ENCODE results near the gene RNF213.
"Not testable (repeated sequence)": the region's sequence is repeated elsewhere in the genome, so short reads cannot be mapped to it uniquely, and the experiment has no call there.

RNF213 gene

DNA sequence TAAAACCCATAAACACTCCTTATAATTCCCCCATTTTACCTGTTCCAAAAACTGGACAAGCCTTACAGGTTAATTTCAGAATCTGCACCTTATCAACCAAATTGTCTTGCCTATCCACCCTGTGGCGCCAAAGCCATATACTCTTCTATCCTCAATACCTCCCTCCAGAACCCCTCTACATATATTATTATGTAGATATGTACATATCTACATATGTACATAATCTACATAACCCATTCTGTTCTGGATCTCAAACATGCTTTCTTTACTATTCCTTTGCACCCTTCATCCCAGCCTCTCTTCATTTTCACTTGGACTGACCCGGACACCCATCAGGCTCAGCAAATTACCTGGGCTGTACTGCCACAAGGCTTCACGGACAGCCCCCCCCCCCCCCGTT, 142.3 kb downstream of the RNF213 start:
- H3K4me3 ChIP-seq (ENCODE audit: low read depth in 1 of 2, low read length in 1 of 2), result no peak overlapping the region
- H3K9me3 ChIP-seq, result no peaks in the 10 kb centered on the region
- H3K36me3 ChIP-seq, result no peaks in the 10 kb centered on the region
- peaks cover 63% of the 10 kb centered on the region for H3K27me3 ChIP-seq
- H3K4me1 ChIP-seq (ENCODE audit: control insufficient read depth in 1 of 2, insufficient read depth in 1 of 2, low read depth in 1 of 2, low read length in 1 of 2), result no peaks in the 10 kb centered on the region
- TF ChIP-seq CTCF (IDR thresholded peaks at IDR 0.05), result no peak
- H3K27ac ChIP-seq, result no peak overlapping the region

DNA sequence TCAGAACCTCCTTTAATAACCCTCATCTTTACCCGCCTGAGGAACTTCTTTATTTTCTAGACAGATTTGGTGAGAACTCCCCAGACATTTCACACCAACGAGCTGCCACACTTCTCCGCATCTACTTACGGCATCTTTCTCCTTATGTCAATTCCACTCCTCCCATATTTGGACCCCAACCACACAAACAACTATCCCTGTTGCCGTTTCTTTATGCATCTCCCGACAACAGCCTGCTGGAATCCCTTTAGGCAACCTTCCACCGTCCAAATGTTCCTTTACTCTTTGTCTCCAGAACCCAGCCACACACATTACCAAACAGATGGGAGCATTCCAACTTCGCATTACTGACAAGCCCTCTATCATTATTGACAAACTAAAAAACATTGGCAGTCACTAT, 145.5 kb downstream of the RNF213 start:
- no peaks in the 10 kb centered on the region for H3K9me3 ChIP-seq
- H3K4me3 ChIP-seq (ENCODE audit: low read depth in 1 of 2, low read length in 1 of 2), result no peak overlapping the region
- H3K27ac ChIP-seq, result no peak overlapping the region
- peaks cover 87% of the 10 kb centered on the region for H3K27me3 ChIP-seq
- no peaks in the 10 kb centered on the region for H3K36me3 ChIP-seq
- H3K4me1 ChIP-seq (ENCODE audit: control insufficient read depth in 1 of 2, insufficient read depth in 1 of 2, low read depth in 1 of 2, low read length in 1 of 2), result no peaks in the 10 kb centered on the region
- no peak for TF ChIP-seq CTCF (IDR thresholded peaks at IDR 0.05)

- not testable (repeated sequence) for H3K36me3 ChIP-seq; H3K4me1 ChIP-seq (ENCODE audit: control insufficient read depth in 1 of 2, insufficient read depth in 1 of 2, low read depth in 1 of 2, low read length in 1 of 2)
These were observed 147.3 kb downstream of the RNF213 start for GRCh38 chr17:80407917-80408316.

DNA sequence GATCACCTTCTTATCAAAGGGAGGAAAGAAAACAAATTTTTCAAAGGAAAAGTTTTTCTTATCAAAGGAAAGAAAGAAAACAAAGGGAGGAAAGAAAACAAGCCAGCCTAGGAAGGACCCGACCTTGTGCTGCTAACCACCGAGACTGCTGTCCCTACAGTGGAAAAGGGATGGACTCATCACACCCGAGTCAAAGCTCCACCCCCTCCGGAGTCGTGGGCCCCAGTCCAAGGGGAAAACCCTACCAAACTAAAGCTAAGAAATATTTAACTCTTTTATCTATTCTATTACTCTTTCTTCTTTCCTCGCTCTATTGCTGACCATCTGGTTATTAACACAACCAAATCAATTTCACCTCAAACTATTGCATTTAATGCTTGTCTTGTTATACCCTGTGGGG, 148.2 kb downstream of the RNF213 start:
- H3K9me3 ChIP-seq, result no peaks in the 10 kb centered on the region
- no peaks in the 10 kb centered on the region for H3K4me1 ChIP-seq (ENCODE audit: control insufficient read depth in 1 of 2, insufficient read depth in 1 of 2, low read depth in 1 of 2, low read length in 1 of 2)
- H3K4me3 ChIP-seq (ENCODE audit: low read depth in 1 of 2, low read length in 1 of 2), result no peak overlapping the region
- H3K36me3 ChIP-seq, result no peaks in the 10 kb centered on the region
- H3K27me3 ChIP-seq, result peaks cover 99% of the 10 kb centered on the region
- H3K27ac ChIP-seq, result no peak overlapping the region
- TF ChIP-seq CTCF (IDR thresholded peaks at IDR 0.05), result no peak

More at GRCh38 chr17:80407917-80408316, 147.3 kb downstream of the RNF213 start:
- H3K9me3 ChIP-seq; H3K27ac ChIP-seq; H3K4me3 ChIP-seq (ENCODE audit: low read depth in 1 of 2, low read length in 1 of 2): not testable (repeated sequence)
- H3K27me3 ChIP-seq, result peaks cover 97% of the 10 kb centered on the region

DNA sequence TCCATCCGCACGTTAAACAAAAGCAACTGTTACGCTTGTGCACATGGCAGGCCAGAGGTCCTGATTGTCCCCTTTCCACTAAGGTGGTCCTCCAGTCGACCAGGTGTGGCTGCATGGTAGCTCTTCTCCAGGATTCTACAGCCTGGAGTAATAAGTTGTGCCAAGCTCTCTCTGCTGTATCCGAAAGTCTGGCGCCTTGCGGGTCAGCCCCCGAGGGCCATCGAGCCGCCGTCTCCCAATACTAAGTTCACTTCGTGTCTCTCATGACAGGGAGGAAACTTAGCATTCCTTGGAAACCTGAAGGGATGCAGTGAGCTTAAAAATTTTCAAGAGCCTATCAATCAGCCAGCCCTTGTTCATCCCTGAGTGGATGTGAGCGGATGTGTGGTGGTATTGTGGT, 149.0 kb downstream of the RNF213 start:
- Histone ChIP-seq H3K27me3 (peaks cover 99% of the 10 kb centered on the region), H3K36me3 (no peaks in the 10 kb centered on the region), H3K4me3 (ENCODE audit: low read depth in 1 of 2, low read length in 1 of 2) (no peak overlapping the region), H3K27ac (no peak overlapping the region), H3K4me1 (ENCODE audit: control insufficient read depth in 1 of 2, insufficient read depth in 1 of 2, low read depth in 1 of 2, low read length in 1 of 2) (peaks cover 3 to 5% of the 10 kb centered on the region in 2 experiments), H3K9me3 (no peaks in the 10 kb centered on the region)
- no peak for TF ChIP-seq CTCF (IDR thresholded peaks at IDR 0.05)

DNA sequence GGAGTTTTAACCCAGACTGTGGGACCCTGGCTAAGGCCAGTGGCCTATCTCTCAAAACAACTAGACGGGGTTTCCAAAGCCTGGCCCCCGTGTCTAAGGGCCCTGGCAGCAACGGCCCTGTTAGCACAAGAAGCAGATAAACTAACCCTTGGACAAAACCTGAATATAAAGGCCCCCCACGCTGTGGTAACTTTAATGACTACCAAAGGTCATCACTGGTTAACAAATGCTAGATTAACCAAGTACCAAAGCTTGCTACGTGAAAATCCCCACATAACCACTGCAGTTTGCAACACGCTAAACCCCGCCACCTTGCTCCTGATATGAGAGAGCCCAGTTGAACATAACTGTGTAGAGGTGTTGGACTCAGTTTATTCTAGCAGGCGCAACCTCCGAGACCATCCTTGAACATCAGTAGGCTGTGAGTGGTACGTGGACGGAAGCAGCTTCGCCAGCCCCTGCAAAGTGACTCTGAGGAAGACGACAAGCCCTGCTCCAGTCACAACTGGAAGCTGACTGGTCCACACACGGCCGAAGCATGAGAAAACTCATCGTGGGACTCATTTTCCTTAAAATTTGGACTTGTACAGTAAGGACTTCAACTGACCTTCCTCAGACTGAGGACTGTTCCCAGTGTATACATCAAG, 149.9 kb downstream of the RNF213 start:
- H3K4me3 ChIP-seq (ENCODE audit: low read depth in 1 of 2, low read length in 1 of 2); H3K4me1 ChIP-seq (ENCODE audit: control insufficient read depth in 1 of 2, insufficient read depth in 1 of 2, low read depth in 1 of 2, low read length in 1 of 2); H3K9me3 ChIP-seq; H3K36me3 ChIP-seq; H3K27ac ChIP-seq: not testable (repeated sequence)
- peaks cover 93% of the 10 kb centered on the region for H3K27me3 ChIP-seq
